K562 (cell line): ENCODE results near the gene KMT2A. TPM values are rescaled to one million over a fixed set of nuclear protein-coding genes. Genes with fewer than 3 reads are reported as not detected.

Source experiments
- CBFA2T2 ChIP-seq: fragments of 450-650 bp; conservative IDR thresholded peaks from 2 replicates; pipeline ENCODE4 v1.6.1; 2017; ENCODE audit warnings: mild to moderate bottlenecking
- CEBPB ChIP-seq: fragments of 450-650 bp; IDR thresholded peaks from 2 replicates; pipeline ENCODE4 v1.6.1; 2016; ENCODE audit warnings: missing genetic modification characterization, missing compliant biosample characterization
- DEAF1 ChIP-seq: fragments of 450-650 bp; formaldehyde crosslinking; IDR thresholded peaks from 2 replicates; pipeline ENCODE4 v1.4.0; 2020; ENCODE audit warnings: mild to moderate bottlenecking, moderate library complexity
- DIDO1 ChIP-seq: fragments of 450-650 bp; IDR thresholded peaks from 2 replicates; pipeline ENCODE4 v1.6.1; 2016; ENCODE audit warnings: low read depth, missing biosample characterization, missing genetic modification characterization
- EHMT2 ChIP-seq: fragments of 450-650 bp; IDR thresholded peaks from 2 replicates; pipeline ENCODE4 v1.6.1; 2018; ENCODE audit warnings: antibody characterized with exemption
- EP300 ChIP-seq: IDR thresholded peaks from 2 replicates; pipeline ENCODE4 v1.6.1; 2012; ENCODE audit warnings: low read length, improper control_type of control experiment
- FUS ChIP-seq: fragments of 200-400 bp; formaldehyde crosslinking; optimal IDR thresholded peaks from 2 replicates; pipeline ENCODE3; 2017; ENCODE audit warnings: low read depth, low read length
- GTF2A2 ChIP-seq: IDR thresholded peaks from 2 replicates; pipeline ENCODE4 v1.6.1; 2016; ENCODE audit warnings: mild to moderate bottlenecking, missing genetic modification characterization, missing compliant biosample characterization
- GTF3C2 ChIP-seq: IDR thresholded peaks from 3 replicates; pipeline ENCODE4 v1.6.1; 2011; ENCODE audit warnings: borderline replicate concordance, mild to moderate bottlenecking, moderate library complexity; ENCODE audit not compliant: insufficient read length; ENCODE audit errors: extremely low read depth
- KDM5B ChIP-seq: fragments of 200-600 bp; sonication (generic); IDR thresholded peaks from 2 replicates; pipeline ENCODE4 v1.6.1; 2012; ENCODE audit warnings: low read depth, mild to moderate bottlenecking, moderate library complexity, low read length, control low read depth, inconsistent platforms; ENCODE audit not compliant: insufficient replicate concordance
- MAFF ChIP-seq: IDR thresholded peaks from 2 replicates; pipeline ENCODE4 v1.6.1; 2012; ENCODE audit warnings: low read length, improper control_type of control experiment
- NCOA1 ChIP-seq: fragments of 450-650 bp; IDR thresholded peaks from 2 replicates; pipeline ENCODE4 v1.6.1; 2016; ENCODE audit warnings: low read depth
- PCBP2 ChIP-seq: fragments of 200-400 bp; formaldehyde crosslinking; IDR thresholded peaks from 2 replicates; pipeline ENCODE4 v1.6.1; 2018; ENCODE audit warnings: low read length, low read depth, mild to moderate bottlenecking, moderate library complexity; ENCODE audit not compliant: poor library complexity, severe bottlenecking
- PHTF2 ChIP-seq: fragments of 250-450 bp; sonication (Bioruptor Pico); IDR thresholded peaks from 2 replicates; pipeline ENCODE4 v1.5.0; 2021; ENCODE audit warnings: mild to moderate bottlenecking
- RCOR1 ChIP-seq, 2 experiments: IDR thresholded peaks; 2 replicates each; pipeline ENCODE4 v1.6.1; 2012; ENCODE audit warnings: low read depth in 2 of 2, low read length in 2 of 2, borderline replicate concordance in 1 of 2, improper control_type of control experiment in 1 of 2
- ZBTB33 ChIP-seq: sonication (generic); formaldehyde crosslinking; IDR thresholded peaks from 2 replicates; pipeline ENCODE4 v1.8.1; 2023; ENCODE audit warnings: mild to moderate bottlenecking, missing genetic modification reagents
- ZC3H8 ChIP-seq: fragments of 450-650 bp; IDR thresholded peaks from 2 replicates; pipeline ENCODE4 v1.6.1; 2017
- ZNF324 ChIP-seq: fragments of 250-450 bp; sonication (Bioruptor Pico); IDR thresholded peaks from 2 replicates; pipeline ENCODE4 v1.4.0; 2020; ENCODE audit warnings: mild to moderate bottlenecking
- ZNF395 ChIP-seq: fragments of 200-800 bp; sonication (Bioruptor generic); IDR thresholded peaks from 2 replicates; pipeline ENCODE4 v1.6.1; 2017; ENCODE audit warnings: missing genetic modification characterization, missing compliant biosample characterization
- ZNF717 ChIP-seq: fragments of 250-450 bp; sonication (Bioruptor Pico); IDR thresholded peaks from 2 replicates; pipeline ENCODE4 v1.5.0; 2021
- ZNF76 ChIP-seq: fragments of 250-450 bp; sonication (Bioruptor Pico); IDR thresholded peaks from 2 replicates; pipeline ENCODE4 v1.4.0; 2020; ENCODE audit warnings: mild to moderate bottlenecking, moderate library complexity, borderline replicate concordance
- ZNF764 ChIP-seq: fragments of 250-450 bp; sonication (Bioruptor Pico); IDR thresholded peaks from 2 replicates; pipeline ENCODE4 v1.4.0; 2020; ENCODE audit warnings: low read depth, mild to moderate bottlenecking, moderate library complexity
- polyA plus RNA-seq, 8 experiments: library from polyadenylated mRNA; depleted of rRNA in 4 of 8; stranded (reverse) in 5 of 8; unstranded in 3 of 8; fragments of >200 nt; fragmentation: Nextera tagmentation in 2 of 8; fragmentation: Illumina TruSeq in 1 of 8; extraction: Ambion mirVana in 2 of 8; extraction: Trizol in 1 of 8; gene quantifications; 2 replicates each; pipeline versions ENCODE4 v1.2.1 to v1.2.3, GENCODE V29; 2011 to 2014; ENCODE audit warnings: inconsistent platforms in 1 of 8, missing spikeins in 1 of 8
- total RNA-seq, 7 experiments: library from RNA; depleted of rRNA in 6 of 7; stranded (reverse); fragments of >200 nt in 6 of 7; fragmentation: Illumina TruSeq in 2 of 7; extraction: Trizol in 2 of 7; gene quantifications; 2 replicates each; pipeline versions ENCODE4 v1.2.1 to v1.2.3, GENCODE V29; 2011 to 2021; ENCODE audit warnings: low replicate concordance in 1 of 7

KMT2A gene
- total and polyA plus RNA-seq, 9 of the 15 experiments (the other 6 are each of a cell fraction or from before 2014, with no cell fraction given): 9.6 to 59.9 (median 32.6) TPM

GRCh38 chr11:118401151-118401879 lies 35.0 kb upstream of the KMT2A start, which contains the start of gene ATP5MG (continued):
- TF ChIP-seq GTF3C2 (no peak), MAFF (no peak), EHMT2 (no peak), CBFA2T2 (no peak), EP300 (no peak), CEBPB (tag) (no peak), ZNF717 (CRISPR knock-in tag) (no peak), ZNF764 (CRISPR knock-in tag) (no peak), DEAF1 (CRISPR knock-in tag) (no peak), PCBP2 (no peak), ZC3H8 (no peak), ZBTB33 (no peak), PHTF2 (CRISPR knock-in tag) (no peak), NCOA1 (no peak), GTF2A2 (tag) (no peak), ZNF395 (CRISPR knock-in tag) (peak; percentile 67; the same call in 1 of the 2 replicates), RCOR1 (IDR thresholded peaks at IDR 0.05; ENCODE audit: borderline replicate concordance in 1 of 2, low read depth in 2 of 2, low read length in 2 of 2) (no peak), KDM5B (peak; percentile 80), FUS (no peak), ZNF324 (CRISPR knock-in tag) (no peak), ZNF76 (CRISPR knock-in tag) (no peak), DIDO1 (tag) (peak; percentile 55; the same call in 1 of the 2 replicates)
